Osteoblast (primary cell): ENCODE data around the gene LSG1. TPM values are rescaled to one million over a fixed set of nuclear protein-coding genes. Genes with fewer than 3 reads are reported as not detected.

Source experiments
- DNase-seq: peaks from one replicate; pipeline ENCODE4 v3.0.0; 2011; ENCODE audit warnings: low spot score, mixed read lengths; ENCODE audit not compliant: insufficient read length; ENCODE audit errors: missing footprints
- H2AFZ ChIP-seq: 2 replicates; pipeline ENCODE4 v1.6.0; 2011; ENCODE audit warnings: mild to moderate bottlenecking, low read length
- H3K27ac ChIP-seq: 2 replicates; pipeline ENCODE4 v1.5.1; 2011; ENCODE audit warnings: mild to moderate bottlenecking, low read depth, low read length, moderate library complexity
- H3K27me3 ChIP-seq: 2 replicates; pipeline ENCODE4 v1.6.0; 2012; ENCODE audit warnings: mild to moderate bottlenecking, control low read depth, inconsistent platforms, low read length, moderate library complexity; ENCODE audit not compliant: insufficient read depth
- H3K36me3 ChIP-seq: 2 replicates; pipeline ENCODE4 v1.5.1; 2011; ENCODE audit warnings: mild to moderate bottlenecking, low read length, control low read depth, moderate library complexity; ENCODE audit not compliant: insufficient read depth
- H3K4me1 ChIP-seq: 2 replicates; pipeline ENCODE4 v1.5.1; 2011; ENCODE audit warnings: mild to moderate bottlenecking, low read length, control low read depth, moderate library complexity; ENCODE audit not compliant: insufficient read depth
- H3K4me2 ChIP-seq: 2 replicates; pipeline ENCODE4 v1.6.0; 2011; ENCODE audit warnings: mild to moderate bottlenecking, low read length; ENCODE audit not compliant: insufficient read depth
- H3K4me3 ChIP-seq: fragments of 200-600 bp; sonication (generic); 3 replicates; pipeline ENCODE4 v1.5.1; 2012; ENCODE audit warnings: mild to moderate bottlenecking, low read length, inconsistent platforms; ENCODE audit not compliant: insufficient read depth
- H3K79me2 ChIP-seq: 2 replicates; pipeline ENCODE4 v1.6.0; 2012; ENCODE audit warnings: mild to moderate bottlenecking, low read length, control low read depth, inconsistent platforms; ENCODE audit not compliant: insufficient read depth
- H3K9me3 ChIP-seq: 2 replicates; pipeline ENCODE4 v1.5.1; 2011; ENCODE audit warnings: low read depth, low read length, control low read depth
- H4K20me1 ChIP-seq: 2 replicates; pipeline ENCODE4 v1.6.0; 2012; ENCODE audit warnings: mild to moderate bottlenecking, low read length, control low read depth; ENCODE audit not compliant: insufficient read depth
- total RNA-seq: library from RNA; depleted of rRNA; stranded (reverse); fragments of >200 nt; gene quantifications from 2 replicates; pipeline ENCODE4 v1.2.3, GENCODE V29; 2012
- TF ChIP-seq, protein P1 (sequence below): IDR thresholded peaks from 2 replicates; pipeline ENCODE4 v1.5.1; 2011; ENCODE audit warnings: mild to moderate bottlenecking, low read depth, low read length, moderate library complexity; ENCODE audit errors: extremely low read depth

LSG1 gene
- total RNA-seq, 1 donor: 40.9 TPM

DNA sequence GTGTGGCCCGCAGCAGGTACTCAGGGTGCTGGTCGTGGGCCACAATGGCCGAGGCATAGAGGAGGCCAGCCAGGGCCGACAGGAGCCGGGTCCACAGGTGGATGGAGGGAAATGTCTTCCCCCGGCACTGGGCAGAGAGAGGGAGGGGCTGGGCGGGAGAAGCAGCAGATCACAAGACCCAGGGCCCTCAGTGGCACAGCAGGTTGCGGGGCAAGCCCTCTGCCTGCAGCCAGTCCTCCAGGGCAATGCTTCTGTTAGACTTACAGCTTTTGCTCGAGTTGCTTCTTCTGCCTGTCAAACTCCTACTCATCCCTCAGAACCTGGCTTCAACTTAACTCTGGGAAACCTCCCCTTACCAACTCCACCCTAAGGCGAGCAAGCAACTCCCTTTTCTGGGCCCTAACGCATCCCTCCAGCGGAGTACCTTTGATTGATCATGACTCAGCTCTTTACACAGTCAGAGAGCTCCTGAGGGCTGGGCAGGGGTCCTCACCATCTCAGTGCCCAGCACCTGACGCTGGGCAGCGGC, 54.8 kb downstream of the LSG1 start:
- DNase-seq: no peak
- Histone ChIP-seq H4K20me1 (no peaks in the 10 kb centered on the region), H3K79me2 (no peaks in the 10 kb centered on the region), H2AFZ (no peak overlapping the region), H3K4me1 (no peaks in the 10 kb centered on the region), H3K4me2 (no peak overlapping the region), H3K27me3 (no peaks in the 10 kb centered on the region), H3K36me3 (peaks cover 34% of the 10 kb centered on the region), H3K4me3 (no peak overlapping the region), H3K27ac (no peak overlapping the region), H3K9me3 (no peaks in the 10 kb centered on the region)
- TF ChIP-seq, protein P1, sequence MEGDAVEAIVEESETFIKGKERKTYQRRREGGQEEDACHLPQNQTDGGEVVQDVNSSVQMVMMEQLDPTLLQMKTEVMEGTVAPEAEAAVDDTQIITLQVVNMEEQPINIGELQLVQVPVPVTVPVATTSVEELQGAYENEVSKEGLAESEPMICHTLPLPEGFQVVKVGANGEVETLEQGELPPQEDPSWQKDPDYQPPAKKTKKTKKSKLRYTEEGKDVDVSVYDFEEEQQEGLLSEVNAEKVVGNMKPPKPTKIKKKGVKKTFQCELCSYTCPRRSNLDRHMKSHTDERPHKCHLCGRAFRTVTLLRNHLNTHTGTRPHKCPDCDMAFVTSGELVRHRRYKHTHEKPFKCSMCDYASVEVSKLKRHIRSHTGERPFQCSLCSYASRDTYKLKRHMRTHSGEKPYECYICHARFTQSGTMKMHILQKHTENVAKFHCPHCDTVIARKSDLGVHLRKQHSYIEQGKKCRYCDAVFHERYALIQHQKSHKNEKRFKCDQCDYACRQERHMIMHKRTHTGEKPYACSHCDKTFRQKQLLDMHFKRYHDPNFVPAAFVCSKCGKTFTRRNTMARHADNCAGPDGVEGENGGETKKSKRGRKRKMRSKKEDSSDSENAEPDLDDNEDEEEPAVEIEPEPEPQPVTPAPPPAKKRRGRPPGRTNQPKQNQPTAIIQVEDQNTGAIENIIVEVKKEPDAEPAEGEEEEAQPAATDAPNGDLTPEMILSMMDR: no peak

DNA sequence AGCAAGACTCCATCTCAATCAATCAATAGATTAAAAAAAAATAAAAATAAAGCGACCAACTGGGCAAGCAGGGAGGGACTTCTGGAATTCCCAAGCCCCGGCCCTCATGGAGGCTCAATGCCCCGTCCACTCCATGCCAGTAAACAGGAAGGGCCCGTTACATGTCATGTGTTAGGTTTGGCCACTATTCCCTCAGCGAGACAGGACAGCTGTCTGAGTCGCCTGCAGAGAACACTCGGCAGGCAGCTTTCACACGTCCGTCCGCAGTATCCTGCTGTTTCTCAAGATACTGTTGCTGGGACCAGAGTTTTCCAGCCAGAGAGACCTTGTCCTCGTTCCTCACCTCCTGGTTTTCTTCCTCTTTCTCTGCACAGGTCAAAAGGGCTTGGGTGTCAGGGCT, 56.8 kb downstream of the LSG1 start:
- TF ChIP-seq, protein P1: no peak
- Histone ChIP-seq H3K27ac (no peak overlapping the region), H3K9me3 (no peaks in the 10 kb centered on the region), H3K27me3 (no peaks in the 10 kb centered on the region), H4K20me1 (no peaks in the 10 kb centered on the region), H3K36me3 (peaks cover 39% of the 10 kb centered on the region), H3K79me2 (no peaks in the 10 kb centered on the region), H3K4me3 (no peak overlapping the region), H3K4me2 (no peak overlapping the region), H3K4me1 (no peaks in the 10 kb centered on the region), H2AFZ (no peak overlapping the region)
- no peak for DNase-seq

GRCh38 chr3:194612221-194612620, 59.8 kb downstream of the LSG1 start:
- Histone ChIP-seq H2AFZ (no peak overlapping the region), H3K4me1 (no peaks in the 10 kb centered on the region), H3K4me2 (no peak overlapping the region), H4K20me1 (no peaks in the 10 kb centered on the region), H3K27me3 (no peaks in the 10 kb centered on the region), H3K9me3 (no peaks in the 10 kb centered on the region), H3K27ac (no peak overlapping the region), H3K4me3 (no peak overlapping the region), H3K79me2 (no peaks in the 10 kb centered on the region), H3K36me3 (peaks cover 37% of the 10 kb centered on the region)
- TF ChIP-seq, protein P1: no peak
- no peak for DNase-seq

- Histone ChIP-seq H3K9me3 (no peaks in the 10 kb centered on the region), H3K27ac (no peak overlapping the region), H2AFZ (no peak overlapping the region), H3K4me2 (no peak overlapping the region), H3K79me2 (no peaks in the 10 kb centered on the region), H3K4me3 (no peak overlapping the region), H3K4me1 (no peaks in the 10 kb centered on the region), H4K20me1 (no peaks in the 10 kb centered on the region), H3K36me3 (peaks cover 38% of the 10 kb centered on the region), H3K27me3 (no peaks in the 10 kb centered on the region)
- DNase-seq: peak; percentile 25
- TF ChIP-seq, protein P1: no peak
Observed at GRCh38 chr3:194610689-194611088, 61.3 kb downstream of the LSG1 start.
